Esophagus muscularis mucosa (tissue), 4 donors: Measurements from ENCODE around the gene TTLL4. TPM values are rescaled to one million over a fixed set of nuclear protein-coding genes. Genes with fewer than 3 reads are reported as not detected.
A peak's percentile ranks its signal among the peaks of the same experiment; 100 is the strongest.

Experiments
- DNase-seq: peaks from one replicate; pipeline ENCODE4 v3.0.0-alpha.2; 2017; ENCODE audit errors: extremely low spot score
- H3K27ac ChIP-seq, 4 donors: fragments of 200-600 bp; sonication (generic); replicated peaks in 1 of 4; 1 replicate in 3 of 4; 2 replicates in 1 of 4; pipeline ENCODE4 v1.5.1; 2016 to 2019; ENCODE audit warnings: mild to moderate bottlenecking in 1 of 4
- H3K27me3 ChIP-seq, 4 donors: fragments of 200-600 bp; sonication (generic); one replicate each; pipeline versions ENCODE4 v1.5.1 to v1.6.0; 2016 to 2019
- H3K36me3 ChIP-seq, 4 donors: fragments of 200-600 bp; sonication (generic); one replicate each; pipeline ENCODE4 v1.5.1; 2016 to 2019
- H3K4me1 ChIP-seq, 4 donors: fragments of 200-600 bp; sonication (generic); one replicate each; pipeline ENCODE4 v1.5.1; 2016 to 2019
- H3K4me3 ChIP-seq, 4 donors: fragments of 200-600 bp; sonication (generic); 1 replicate in 2 of 4; 2 replicates in 2 of 4; pipeline ENCODE4 v1.5.1; 2016 to 2019; ENCODE audit warnings: mild to moderate bottlenecking in 4 of 4, moderate library complexity in 1 of 4
- H3K9me3 ChIP-seq, 4 donors: fragments of 200-600 bp; sonication (generic); 1 replicate in 3 of 4; 2 replicates in 1 of 4; pipeline ENCODE4 v1.5.1; 2016 to 2019
- CTCF ChIP-seq, 3 experiments: fragments of 200-600 bp in 2 of 3; fragments of 450-650 bp in 1 of 3; sonication (generic) in 2 of 3; IDR thresholded peaks; one replicate each; pipeline ENCODE4 v1.5.1; 2017 to 2019; ENCODE audit warnings: antibody characterized with exemption in 3 of 3, mild to moderate bottlenecking in 2 of 3, moderate library complexity in 1 of 3
- EP300 ChIP-seq: sonication (generic); formaldehyde crosslinking; IDR thresholded peaks from one replicate; pipeline ENCODE4 v1.6.1; 2017; ENCODE audit warnings: antibody characterized with exemption
- POLR2A ChIP-seq: fragments of 450-650 bp; IDR thresholded peaks from one replicate; pipeline ENCODE4 v1.6.1; 2017; ENCODE audit warnings: antibody characterized with exemption, moderate library complexity, mild to moderate bottlenecking, low read depth
- POLR2AphosphoS5 ChIP-seq, 2 donors: sonication (generic); formaldehyde crosslinking; IDR thresholded peaks; one replicate each; pipeline ENCODE4 v1.6.1; 2017; ENCODE audit warnings: antibody characterized with exemption in 2 of 2
- WGBS: methylation state at CpG from one replicate; pipeline ENCODE4 v1.1.5; 2018; 5-methylcytosine and 5-hydroxymethylcytosine counted together
- intact Hi-C: fragments of 100-400 bp; cut with DNase I; formaldehyde crosslinking; loops from one replicate; pipeline ENCODE4 v1.15.1; 2023
- total RNA-seq, 4 donors: library from RNA; depleted of rRNA; stranded (reverse); fragments of >200 nt; gene quantifications; one replicate each; pipeline versions ENCODE4 v1.1.0 to v1.2.1, GENCODE V29; 2016

TTLL4 gene
- total RNA-seq, 4 donors from 2014 or later: 5.8 to 11.3 (median 8.3) TPM

- TF ChIP-seq EP300 (no peak), POLR2AphosphoS5 (IDR thresholded peaks at IDR 0.05) (no peak), POLR2A (no peak), CTCF (IDR thresholded peaks at IDR 0.05) (no peak)
- Histone ChIP-seq H3K27me3 (no peaks in the 10 kb centered on the region), H3K36me3 (no peaks in the 10 kb centered on the region), H3K9me3 (no peaks in the 10 kb centered on the region), H3K27ac (no peak overlapping the region), H3K4me1 (no peaks in the 10 kb centered on the region), H3K4me3 (no peak overlapping the region)
- no peak for DNase-seq
- intact Hi-C loops: no loop called here
- 56% methylated on average over 12 of the region's 12 CpGs for WGBS
These were observed 88.3 kb downstream of the TTLL4 start for GRCh38 chr2:218798767-218799504.

GRCh38 chr2:218799990-218800389, 89.4 kb downstream of the TTLL4 start:
- H3K4me1 ChIP-seq: no peaks in the 10 kb centered on the region
- WGBS: 56% methylated on average over 6 of the region's 6 CpGs
- TF ChIP-seq POLR2A (no peak), POLR2AphosphoS5 (IDR thresholded peaks at IDR 0.05) (no peak), CTCF (IDR thresholded peaks at IDR 0.05) (no peak), EP300 (no peak)

GRCh38 chr2:218802386-218802994, 91.9 kb downstream of the TTLL4 start:
- no peak for DNase-seq
- intact Hi-C loops: no loop called here
- H3K27ac ChIP-seq: peak overlapping the region in 1 of 4 donors; percentile 8

More at GRCh38 chr2:218799990-218800389, 89.4 kb downstream of the TTLL4 start:
- intact Hi-C loops: no loop called here
- Histone ChIP-seq H3K36me3 (no peaks in the 10 kb centered on the region), H3K4me3 (no peak overlapping the region), H3K27me3 (no peaks in the 10 kb centered on the region), H3K9me3 (peaks cover 0 to 6% (median 0%) of the 10 kb centered on the region in 4 donors), H3K27ac (no peak overlapping the region)
- DNase-seq: no peak

GRCh38 chr2:218804817-218805216, 94.2 kb downstream of the TTLL4 start:
- Histone ChIP-seq H3K4me1 (peaks cover 0 to 27% (median 25%) of the 10 kb centered on the region in 4 donors), H3K27ac (peak overlapping the region in 3 of 4 donors; percentile 68 to 70 (median 70)), H3K36me3 (no peaks in the 10 kb centered on the region), H3K9me3 (peaks cover 0 to 6% (median 0%) of the 10 kb centered on the region in 4 donors), H3K4me3 (no peak overlapping the region), H3K27me3 (no peaks in the 10 kb centered on the region)
- intact Hi-C loops: no loop called here
- DNase-seq: peak; percentile 17
- TF ChIP-seq CTCF (IDR thresholded peaks at IDR 0.05) (no peak), POLR2AphosphoS5 (IDR thresholded peaks at IDR 0.05) (no peak), EP300 (no peak), POLR2A (no peak)
- 80% methylated on average over 1 of the region's 1 CpG for WGBS

More at GRCh38 chr2:218802386-218802994, 91.9 kb downstream of the TTLL4 start:
- no peak for TF ChIP-seq EP300
- peaks cover 0 to 25% (median 19%) of the 10 kb centered on the region in 4 donors for H3K4me1 ChIP-seq
- H3K4me3 ChIP-seq: no peak overlapping the region
- H3K27me3 ChIP-seq: no peaks in the 10 kb centered on the region
- peaks cover 0 to 6% (median 0%) of the 10 kb centered on the region in 4 donors for H3K9me3 ChIP-seq
- WGBS: 41% methylated on average over 4 of the region's 4 CpGs
- no peaks in the 10 kb centered on the region for H3K36me3 ChIP-seq

Other genes starting within 250 kb of the TTLL4 start
- gene USP37, start 142.5 kb upstream of the TTLL4 start, total RNA-seq: 10 to 100 TPM in 1 of 4 donors, 1 to 10 TPM in 3; 6.7 to 15.0 (median 8.5) TPM
- 10 to 100 TPM; 23.0 to 33.8 (median 28.8) TPM for gene CNOT9, start 142.0 kb upstream of the TTLL4 start, total RNA-seq
- 1 to 10 TPM; 2.6 to 5.8 (median 4.8) TPM for gene PLCD4, start 102.9 kb upstream of the TTLL4 start, total RNA-seq
- gene ZNF142, start 51.2 kb upstream of the TTLL4 start, total RNA-seq: 10 to 100 TPM; 17.4 to 33.6 (median 26.3) TPM
- 10 to 100 TPM; 21.3 to 27.3 (median 25.6) TPM for gene BCS1L, start 51.2 kb upstream of the TTLL4 start, total RNA-seq
- gene RNF25, start 38.8 kb upstream of the TTLL4 start, total RNA-seq: 10 to 100 TPM; 16.6 to 27.5 (median 21.1) TPM
- gene STK36, start 38.7 kb upstream of the TTLL4 start, total RNA-seq: 10 to 100 TPM; 12.1 to 19.1 (median 14.8) TPM
- 10 to 100 TPM; 20.7 to 26.3 (median 23.6) TPM for gene CYP27A1, start 71.3 kb downstream of the TTLL4 start, total RNA-seq
- not detected for gene PRKAG3, start 121.0 kb downstream of the TTLL4 start, total RNA-seq
- gene WNT6, start 149.0 kb downstream of the TTLL4 start, total RNA-seq: 10 to 100 TPM in 2 of 4 donors, 1 to 10 TPM in 2; 2.9 to 14.3 (median 8.0) TPM
- gene WNT10A, start 170.0 kb downstream of the TTLL4 start, total RNA-seq: under 1 TPM in 1 of 4 donors, not detected in 3; 0.17 TPM
- under 1 TPM in 3 of 4 donors, not detected in 1; under 0.01 to 0.52 (median 0.33) TPM for gene CDK5R2, start 248.8 kb downstream of the TTLL4 start, total RNA-seq